Thoracic aorta (tissue), 2 donors: ENCODE results near the gene IRF1. TPM values are rescaled to one million over a fixed set of nuclear protein-coding genes. Genes with fewer than 3 reads are reported as not detected.
A peak's percentile ranks its signal among the peaks of the same experiment; 100 is the strongest.

Experiments used
- ATAC-seq: fragments of 150-250 bp; one replicate; pipeline ENCODE4 v1.8.0; 2017; ENCODE audit warnings: low read depth; ENCODE audit not compliant: insufficient number of reproducible peaks, low FRiP score
- DNase-seq: peaks from one replicate; pipeline ENCODE4 v3.0.0-alpha.2; 2020; ENCODE audit warnings: low spot score
- H3K27ac ChIP-seq, 2 donors: fragments of 200-600 bp; sonication (generic); 1 replicate in 1 of 2; 2 replicates in 1 of 2; pipeline ENCODE4 v1.5.1; 2016; ENCODE audit warnings: mild to moderate bottlenecking in 2 of 2, moderate library complexity in 2 of 2
- H3K27me3 ChIP-seq: fragments of 200-600 bp; sonication (generic); replicated peaks from 2 replicates; pipeline ENCODE4 v1.6.0; 2016; ENCODE audit warnings: mild to moderate bottlenecking; ENCODE audit not compliant: insufficient read depth
- H3K36me3 ChIP-seq: fragments of 200-600 bp; sonication (generic); one replicate; pipeline ENCODE4 v1.5.1; 2016
- H3K4me1 ChIP-seq, 2 donors: fragments of 200-600 bp; sonication (generic); 1 replicate in 1 of 2; 2 replicates in 1 of 2; pipeline versions ENCODE4 v1.5.1 to v1.6.0; 2016; ENCODE audit warnings: low read depth in 2 of 2, mild to moderate bottlenecking in 1 of 2; ENCODE audit not compliant: control insufficient read depth in 1 of 2
- H3K4me3 ChIP-seq: fragments of 200-600 bp; sonication (generic); 2 replicates; pipeline ENCODE4 v1.5.1; 2016; ENCODE audit warnings: mild to moderate bottlenecking
- H3K9me3 ChIP-seq: fragments of 200-600 bp; sonication (generic); 2 replicates; pipeline ENCODE4 v1.5.1; 2016
- CTCF ChIP-seq: fragments of 200-600 bp; sonication (generic); IDR thresholded peaks from one replicate; pipeline ENCODE4 v1.5.1; 2019; ENCODE audit warnings: antibody characterized with exemption
- total RNA-seq, 2 donors: library from RNA; depleted of rRNA; stranded (reverse); fragments of >200 nt; gene quantifications; one replicate each; pipeline versions ENCODE4 v1.1.0 to v1.2.3, GENCODE V29; 2016

IRF1 gene
- total RNA-seq, 2 donors from 2014 or later: 31.3 to 57.7 TPM

- no peak for TF ChIP-seq CTCF
- no peak for DNase-seq
- no peaks in the 10 kb centered on the region for H3K27me3 ChIP-seq
- no peak overlapping the region for H3K4me3 ChIP-seq
- H3K4me1 ChIP-seq: peaks cover 10 to 32% of the 10 kb centered on the region in 2 donors
- no peak overlapping the region for H3K27ac ChIP-seq
- H3K9me3 ChIP-seq: no peaks in the 10 kb centered on the region
- no peak for ATAC-seq
- peaks cover 11% of the 10 kb centered on the region for H3K36me3 ChIP-seq
Measured at GRCh38 chr5:132480546-132480892, 10.1 kb downstream of the IRF1 start.

GRCh38 chr5:132480042-132480441 lies 10.5 kb downstream of the IRF1 start:
- H3K4me3 ChIP-seq: no peak overlapping the region
- DNase-seq: no peak
- TF ChIP-seq CTCF: no peak
- no peak for ATAC-seq
- H3K27ac ChIP-seq: no peak overlapping the region
- no peaks in the 10 kb centered on the region for H3K9me3 ChIP-seq
- peaks cover 11 to 37% of the 10 kb centered on the region in 2 donors for H3K4me1 ChIP-seq
- peaks cover 11% of the 10 kb centered on the region for H3K36me3 ChIP-seq
- no peaks in the 10 kb centered on the region for H3K27me3 ChIP-seq

- ATAC-seq: no peak
- no peaks in the 10 kb centered on the region for H3K9me3 ChIP-seq
- H3K27me3 ChIP-seq: no peaks in the 10 kb centered on the region
- H3K4me1 ChIP-seq: peaks cover 11 to 44% of the 10 kb centered on the region in 2 donors
- TF ChIP-seq CTCF: no peak
- no peak overlapping the region for H3K27ac ChIP-seq
- no peak overlapping the region for H3K4me3 ChIP-seq
- peaks cover 9% of the 10 kb centered on the region for H3K36me3 ChIP-seq
- no peak for DNase-seq
Measured at GRCh38 chr5:132479111-132479951, 11.2 kb downstream of the IRF1 start.

GRCh38 chr5:132478366-132478871 lies 12.2 kb downstream of the IRF1 start:
- no peaks in the 10 kb centered on the region for H3K27me3 ChIP-seq
- H3K9me3 ChIP-seq: no peaks in the 10 kb centered on the region
- no peak for TF ChIP-seq CTCF
- no peaks in the 10 kb centered on the region for H3K36me3 ChIP-seq
- no peak for DNase-seq
- H3K27ac ChIP-seq: peak overlapping the region; percentile 24 to 28
- peaks cover 11 to 47% of the 10 kb centered on the region in 2 donors for H3K4me1 ChIP-seq
- no peak for ATAC-seq
- H3K4me3 ChIP-seq: no peak overlapping the region

GRCh38 chr5:132477784-132478365 lies 12.7 kb downstream of the IRF1 start:
- Histone ChIP-seq H3K9me3 (no peaks in the 10 kb centered on the region), H3K4me3 (no peak overlapping the region), H3K27ac (peak overlapping the region; percentile 24 to 28), H3K36me3 (no peaks in the 10 kb centered on the region), H3K4me1 (peaks cover 11 to 47% of the 10 kb centered on the region in 2 donors), H3K27me3 (no peaks in the 10 kb centered on the region)
- no peak for ATAC-seq
- DNase-seq: no peak
- TF ChIP-seq CTCF: no peak
